Measurements from ENCODE around the gene ANXA8. TPM values are rescaled to one million over a fixed set of nuclear protein-coding genes. Genes with fewer than 3 reads are reported as not detected.
"Not testable (repeated sequence)": the region's sequence is repeated elsewhere in the genome, so short reads cannot be mapped to it uniquely, and the experiment has no call there.

The ANXA8 gene
- total RNA-seq, 1 donor from 2014 or later: not detected

DNA sequence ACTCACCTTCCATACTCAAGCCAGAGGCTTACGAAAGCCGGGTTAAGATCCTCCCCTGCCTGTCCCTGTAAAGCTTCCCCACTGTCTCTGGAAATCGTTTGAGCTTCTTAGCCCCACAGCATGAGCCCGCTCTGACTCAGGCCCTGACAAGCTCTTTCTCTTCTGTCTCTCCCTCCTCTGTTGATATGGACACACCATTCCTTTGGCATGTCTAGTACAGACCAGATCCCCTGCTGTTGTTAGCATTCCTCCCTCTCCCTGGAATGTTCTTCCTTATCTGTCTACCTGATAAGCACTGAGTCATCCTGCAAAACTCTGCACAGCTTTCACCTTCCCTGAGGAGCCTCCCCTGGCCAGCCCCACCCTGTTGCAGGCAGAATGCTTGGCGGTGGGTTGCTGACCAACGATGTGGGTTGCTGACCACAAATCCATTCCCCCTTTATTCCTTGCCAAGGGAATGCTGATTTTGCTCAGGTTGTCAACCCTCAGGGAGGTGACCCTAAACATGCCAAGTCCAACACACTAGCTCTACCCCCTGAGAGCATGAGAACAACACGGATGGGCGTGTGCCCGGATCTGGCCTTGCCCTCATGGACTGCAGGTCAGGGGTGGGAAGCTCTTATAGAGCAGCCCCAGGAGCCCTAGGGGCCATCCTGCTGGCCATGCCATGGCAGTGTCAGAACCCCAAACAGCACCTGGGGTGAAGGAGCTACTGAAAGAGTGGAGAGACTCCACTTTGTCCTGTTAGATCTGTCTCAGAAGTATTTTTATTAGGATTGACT is 21.1 kb downstream of the ANXA8 start:
- not testable (repeated sequence) for DNase-seq (ENCODE audit: low read depth in 2 of 2)

DNA sequence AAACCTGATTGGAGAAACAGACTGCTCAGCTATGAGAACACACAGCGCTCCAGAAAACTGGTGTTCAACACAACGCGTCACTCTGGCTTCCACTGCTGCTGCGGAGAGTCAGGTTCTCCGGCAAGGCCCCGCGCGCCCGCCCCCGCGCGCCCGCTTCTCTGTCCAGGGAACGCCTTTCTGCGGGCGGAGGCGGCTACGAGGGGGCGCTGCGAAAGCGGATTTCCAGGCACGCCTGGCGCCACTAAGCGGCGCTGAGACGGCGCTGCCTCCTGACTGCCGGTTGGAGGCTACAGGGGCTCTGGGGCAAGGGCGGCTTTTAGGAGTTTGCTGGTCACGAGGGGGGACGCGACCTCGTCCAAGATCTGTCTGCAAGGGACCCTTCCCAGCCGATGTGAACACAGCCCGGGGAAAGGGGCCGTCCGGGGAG is 22.6 kb downstream of the ANXA8 start:
- DNase-seq (ENCODE audit: low read depth in 2 of 2): peak; percentile 3 to 53

DNA sequence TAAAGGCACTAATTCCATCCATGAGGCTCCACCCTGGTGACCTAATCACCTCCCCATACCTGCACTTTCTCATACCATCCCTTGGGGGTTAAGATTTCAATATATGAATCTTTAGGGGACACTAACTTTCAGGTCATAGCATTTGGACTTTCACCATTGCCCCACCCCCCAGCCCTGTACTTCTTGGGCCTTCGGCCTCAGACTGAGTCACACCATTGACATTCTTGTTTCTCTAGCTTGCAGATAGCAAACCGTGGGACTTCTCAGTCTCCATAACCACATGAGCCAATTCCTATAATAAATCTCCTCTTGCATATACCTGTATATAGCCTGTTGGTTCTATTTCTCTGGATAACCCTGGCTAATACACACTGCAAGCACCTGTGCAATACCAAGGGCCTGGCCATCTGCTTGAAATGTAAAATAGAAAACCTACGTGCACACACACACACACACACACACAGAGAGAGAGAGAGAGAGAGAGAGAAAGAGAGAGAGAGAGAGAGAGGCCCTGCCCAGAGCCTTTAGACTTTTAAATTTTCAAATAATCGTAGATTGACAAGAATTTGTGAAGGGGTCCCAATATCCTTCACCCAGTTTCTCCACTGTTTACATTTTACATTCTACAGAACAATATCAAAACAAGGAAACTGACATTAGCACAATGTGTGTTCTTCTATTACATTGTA is 25.3 kb downstream of the ANXA8 start:
- no peak for DNase-seq (ENCODE audit: low read depth in 2 of 2)

DNA sequence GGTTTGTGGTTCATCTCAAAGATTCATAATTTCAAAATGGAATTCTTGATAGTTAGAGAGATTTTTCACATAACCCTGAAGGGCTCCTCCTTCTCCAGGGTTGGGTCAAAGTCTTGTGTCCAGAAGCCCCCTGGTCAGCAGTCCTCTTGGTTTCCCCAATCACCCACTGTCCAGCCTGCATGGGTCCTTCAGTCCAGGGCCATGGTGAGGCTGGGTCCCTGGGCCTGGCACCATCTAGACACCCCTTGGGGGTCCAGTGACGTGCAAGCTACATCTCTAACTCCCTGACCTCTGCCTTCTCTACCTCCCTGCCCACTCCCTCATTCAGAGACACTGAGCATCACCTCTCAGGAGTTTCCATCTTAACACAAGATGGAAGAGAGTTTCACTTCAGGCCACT is 26.1 kb downstream of the ANXA8 start:
- no peak for DNase-seq (ENCODE audit: low read depth in 2 of 2)

DNA sequence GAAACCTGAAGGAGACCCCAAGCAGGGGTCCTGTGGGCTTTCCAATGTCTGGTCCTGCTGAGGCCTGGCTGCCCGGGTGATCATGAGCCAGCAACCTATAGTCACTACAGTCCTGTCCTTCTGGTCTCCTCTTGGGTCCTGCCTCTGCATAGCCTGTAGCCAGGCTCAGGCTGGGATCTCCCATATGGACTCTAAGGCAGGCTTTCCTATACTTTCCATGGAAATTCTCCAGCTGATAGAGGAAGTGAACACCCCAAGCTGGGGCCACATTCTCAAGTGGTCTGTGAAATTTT is 26.4 kb downstream of the ANXA8 start:
- DNase-seq (ENCODE audit: low read depth in 2 of 2): no peak

DNA sequence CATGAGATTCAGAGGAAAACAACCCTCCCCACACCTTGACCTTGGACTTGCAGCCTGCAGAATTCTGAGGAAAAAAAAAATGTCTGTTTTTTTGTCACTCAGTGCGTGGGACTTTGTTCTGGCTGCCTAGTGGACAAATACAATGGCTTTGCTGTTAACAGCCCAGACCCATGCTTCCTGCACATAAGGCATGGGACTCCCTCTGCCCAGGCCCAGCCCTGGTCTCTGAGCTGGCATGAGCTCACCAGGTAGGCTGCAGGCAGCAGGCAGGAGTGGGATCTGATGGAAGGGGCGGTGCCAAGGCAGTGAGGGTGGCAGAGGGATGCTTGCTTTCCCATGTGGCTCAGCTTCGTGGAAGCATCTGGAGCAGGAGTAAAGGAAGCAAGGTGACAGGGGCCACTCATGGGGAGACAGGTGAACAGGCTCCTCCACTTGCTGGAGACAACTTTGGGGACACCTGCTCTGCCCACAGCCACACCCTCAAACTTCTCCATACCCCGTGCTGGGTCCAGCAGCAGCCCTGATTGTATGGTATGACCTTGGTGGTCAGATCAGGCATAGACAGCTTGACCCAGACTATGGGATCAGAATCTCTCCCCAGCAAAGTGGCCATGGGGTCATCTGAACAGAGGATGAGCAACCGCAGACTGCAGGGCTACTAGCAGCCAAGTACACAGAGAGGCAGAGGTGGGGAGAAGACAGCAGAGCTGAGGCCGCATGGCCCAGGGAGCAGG is 27.0 kb downstream of the ANXA8 start:
- no peak for DNase-seq (ENCODE audit: low read depth in 2 of 2)

DNA sequence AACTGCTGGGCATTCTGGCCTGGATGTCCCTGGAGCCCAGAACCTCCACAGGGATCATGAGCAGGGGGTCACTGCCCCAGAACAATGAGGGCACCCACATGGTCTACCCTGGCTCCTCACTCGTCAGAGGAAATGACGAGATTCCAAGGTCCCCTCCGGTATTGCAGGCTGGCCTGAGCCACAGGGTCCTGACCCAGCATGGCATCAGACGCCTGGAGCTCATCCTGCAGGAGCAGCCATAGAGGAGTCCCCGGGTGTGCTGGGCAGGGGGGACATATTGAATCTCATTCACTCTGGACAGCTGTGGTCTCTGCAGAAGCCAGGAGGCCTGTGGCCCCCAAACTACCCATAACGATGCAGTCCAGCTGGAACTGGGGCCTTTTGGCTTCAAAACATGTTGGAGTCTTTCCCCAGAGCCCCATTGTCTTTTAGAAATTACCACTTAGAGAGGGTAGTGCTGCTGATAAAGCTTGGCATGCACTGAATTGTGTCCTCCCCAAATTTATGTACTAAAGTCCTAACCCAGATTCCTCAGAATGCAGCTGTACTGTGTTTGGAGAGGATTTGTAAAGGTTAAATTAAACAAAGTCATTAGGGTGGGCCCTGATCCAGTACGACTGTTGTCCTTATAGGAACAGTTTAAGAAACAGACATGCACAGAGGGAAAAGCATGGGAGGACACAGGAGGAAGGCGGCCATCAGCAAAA is 27.7 kb downstream of the ANXA8 start:
- no peak for DNase-seq (ENCODE audit: low read depth in 2 of 2)

DNA sequence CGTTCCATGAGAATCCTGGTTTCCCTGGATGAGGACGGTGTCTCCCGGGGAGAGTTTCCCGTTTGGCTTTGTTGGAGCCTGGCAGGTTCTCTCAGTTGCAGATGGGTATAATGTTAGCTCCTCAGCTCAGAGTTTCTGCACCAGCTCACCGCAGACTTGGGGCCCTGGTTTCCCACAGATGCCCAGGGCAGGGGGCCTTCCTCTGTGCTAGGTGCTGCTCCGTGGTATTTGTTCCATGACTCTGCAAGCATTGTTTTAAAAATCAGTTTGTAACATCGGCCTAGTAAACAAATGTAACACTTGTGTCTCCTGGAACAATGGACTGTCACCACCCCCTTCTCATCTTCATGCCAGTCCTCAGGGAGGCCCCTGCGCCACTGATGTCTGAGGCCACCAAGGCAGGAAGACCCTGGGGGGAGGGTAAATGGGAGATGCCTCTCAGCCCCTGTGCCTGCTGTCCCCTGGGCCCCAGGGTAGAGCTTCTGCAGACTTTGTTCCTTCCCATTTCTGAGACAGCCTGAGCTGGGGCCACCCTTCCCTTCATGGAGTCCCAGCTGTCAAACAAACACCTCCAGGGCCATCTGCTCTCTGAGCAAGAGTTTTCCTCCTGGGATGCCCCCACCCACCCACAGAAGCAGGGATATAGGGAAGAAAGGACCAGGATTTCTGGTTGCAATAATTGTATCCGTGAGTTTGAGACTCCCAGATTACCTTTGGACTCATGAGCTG is 28.4 kb downstream of the ANXA8 start:
- DNase-seq (ENCODE audit: low read depth in 2 of 2): not testable (repeated sequence)

DNA sequence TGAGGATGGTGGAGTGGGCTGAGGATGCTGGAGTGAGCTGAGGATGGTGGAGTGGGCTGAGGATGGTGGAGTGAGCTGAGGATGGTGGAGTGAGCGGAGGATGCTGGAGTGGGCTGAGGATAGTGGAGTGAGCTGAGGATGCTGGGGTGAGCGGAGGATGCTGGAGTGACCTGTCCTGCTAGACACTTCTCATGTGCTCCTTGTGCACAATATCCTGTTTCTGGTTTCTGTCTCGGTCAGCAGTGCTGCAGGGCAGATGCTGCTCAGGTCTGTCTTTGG is 29.2 kb downstream of the ANXA8 start:
- DNase-seq (ENCODE audit: low read depth in 2 of 2): no peak

DNA sequence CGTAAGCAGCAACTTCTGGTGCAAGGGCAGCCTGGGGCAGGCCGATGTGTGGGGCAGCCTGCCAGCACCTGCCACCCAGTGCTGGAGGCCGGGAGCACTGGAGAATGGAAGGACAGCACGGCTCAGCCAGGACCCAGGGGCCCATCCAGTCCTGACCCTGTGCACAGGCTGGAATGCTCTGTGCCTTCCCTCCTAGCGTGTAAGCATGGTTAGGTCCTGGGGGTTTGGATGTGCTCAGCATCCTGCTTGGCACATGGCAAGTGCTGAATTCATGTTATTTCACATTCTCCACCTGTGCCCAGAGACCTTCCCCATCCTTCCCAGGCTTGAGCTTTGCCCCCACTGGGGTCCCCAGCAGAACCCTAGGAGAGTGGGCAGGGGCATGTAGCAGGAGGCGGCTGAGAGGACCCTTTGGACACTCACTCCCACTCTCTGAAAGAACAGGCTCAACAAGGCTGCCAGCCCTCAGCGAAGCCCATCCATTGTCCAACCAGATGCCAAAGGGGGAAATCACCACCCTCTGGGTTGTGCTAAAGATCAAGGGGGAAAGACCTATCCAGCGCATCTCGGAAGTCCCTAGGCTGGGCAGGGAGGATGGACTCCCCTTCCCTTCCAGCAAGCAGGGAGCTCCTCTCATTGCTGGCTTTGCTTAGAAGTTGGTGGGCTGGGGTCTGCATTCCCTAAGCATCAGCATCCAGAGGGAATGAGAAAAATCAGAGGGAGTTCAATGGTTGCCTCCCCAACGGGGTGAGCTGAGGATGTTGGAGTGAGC is 29.7 kb downstream of the ANXA8 start:
- DNase-seq (ENCODE audit: low read depth in 2 of 2): no peak

DNA sequence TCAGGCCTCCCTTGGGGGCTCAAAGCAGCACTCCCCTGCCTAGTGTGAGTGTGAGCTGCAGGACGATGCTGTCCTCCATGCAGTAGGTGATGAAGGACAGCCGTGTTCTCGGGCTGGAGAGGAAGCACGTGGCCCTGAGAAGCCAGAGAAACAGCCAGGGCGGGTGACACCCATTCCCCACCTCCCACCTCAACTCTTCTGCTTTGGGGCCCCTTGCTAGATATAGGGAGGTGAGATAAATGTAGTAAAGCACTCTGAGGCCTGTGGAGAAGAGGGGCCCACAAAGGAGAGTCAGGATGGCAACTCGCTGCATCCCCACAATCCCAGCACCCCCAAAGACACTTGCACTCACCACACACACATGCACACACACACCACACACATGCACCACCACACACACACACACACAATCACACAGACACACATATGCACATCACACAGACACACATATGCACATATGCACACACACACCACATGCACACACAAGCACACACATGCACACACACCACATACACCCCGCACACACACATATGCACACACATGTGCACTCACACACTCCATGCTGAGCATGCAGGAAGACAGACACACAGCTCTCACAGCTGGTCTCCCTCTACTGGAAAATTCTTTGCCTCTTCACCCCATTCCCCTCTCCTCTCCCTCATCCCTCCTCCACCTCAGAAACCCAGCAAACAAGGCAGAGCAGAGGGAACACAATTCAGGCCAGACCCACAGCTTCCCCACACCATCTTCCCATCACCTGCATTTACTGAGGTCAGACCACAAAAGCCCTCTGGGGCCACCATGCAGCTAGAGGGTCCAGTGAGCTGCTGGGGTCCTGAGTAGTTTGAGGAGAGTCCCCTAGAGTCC is 30.5 kb downstream of the ANXA8 start:
- no peak for DNase-seq (ENCODE audit: low read depth in 2 of 2)

DNA sequence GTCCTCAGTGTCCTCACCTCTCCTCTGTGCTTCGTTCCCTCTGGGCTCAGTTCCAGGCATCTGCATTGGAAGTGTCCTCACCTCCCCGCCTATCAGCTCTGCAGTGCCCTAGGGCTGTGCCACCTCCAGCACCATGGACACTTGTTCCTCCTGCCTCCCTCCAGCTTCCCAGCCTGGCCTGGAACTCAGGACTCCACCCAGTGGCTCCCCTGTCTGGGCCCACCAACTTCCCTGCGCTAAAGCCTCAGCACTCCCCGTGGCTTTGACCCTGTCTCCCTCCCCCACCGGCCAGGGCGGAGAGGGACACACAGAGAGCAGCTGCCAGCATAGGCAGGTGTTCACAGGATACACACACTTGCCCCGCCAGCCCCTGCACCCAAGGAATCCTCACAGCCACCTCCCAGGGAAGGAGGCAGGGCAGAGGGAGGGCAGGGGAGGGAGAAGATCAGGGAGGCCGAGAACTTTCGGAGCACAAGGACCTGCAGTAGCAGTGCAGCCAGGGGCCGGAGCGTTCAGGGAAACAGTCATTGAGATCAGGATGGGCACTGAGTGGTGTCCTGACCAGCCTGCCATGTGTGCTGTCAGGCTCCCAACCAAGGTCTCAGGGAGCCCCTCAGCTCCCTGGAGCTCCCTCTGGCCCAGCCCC is 31.3 kb downstream of the ANXA8 start:
- DNase-seq (ENCODE audit: low read depth in 2 of 2): no peak

DNA sequence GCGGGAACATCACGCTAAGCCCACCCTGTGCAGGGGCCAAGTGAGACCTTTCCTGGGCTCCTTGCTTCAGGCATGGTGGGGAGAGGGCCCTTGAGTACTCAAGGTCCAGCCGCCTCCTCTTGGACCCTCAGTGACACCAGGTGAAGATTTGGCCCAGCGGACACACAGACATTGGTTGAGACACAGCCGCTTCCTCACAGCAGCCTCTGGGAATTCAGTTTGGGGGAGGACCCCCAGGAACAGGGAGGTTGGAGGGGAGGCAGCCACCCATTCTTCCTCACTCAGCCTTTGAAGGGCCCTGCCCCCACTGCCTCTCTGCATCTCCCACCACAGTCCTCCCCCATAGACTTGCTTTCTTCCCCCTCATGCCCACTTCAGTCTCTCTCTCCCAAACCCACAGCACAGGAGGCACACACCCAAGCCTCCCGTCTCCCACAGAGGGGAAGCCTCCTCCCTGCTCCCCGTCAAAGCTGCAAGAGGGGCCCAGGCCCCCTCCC is 31.9 kb downstream of the ANXA8 start:
- DNase-seq (ENCODE audit: low read depth in 2 of 2): no peak

DNA sequence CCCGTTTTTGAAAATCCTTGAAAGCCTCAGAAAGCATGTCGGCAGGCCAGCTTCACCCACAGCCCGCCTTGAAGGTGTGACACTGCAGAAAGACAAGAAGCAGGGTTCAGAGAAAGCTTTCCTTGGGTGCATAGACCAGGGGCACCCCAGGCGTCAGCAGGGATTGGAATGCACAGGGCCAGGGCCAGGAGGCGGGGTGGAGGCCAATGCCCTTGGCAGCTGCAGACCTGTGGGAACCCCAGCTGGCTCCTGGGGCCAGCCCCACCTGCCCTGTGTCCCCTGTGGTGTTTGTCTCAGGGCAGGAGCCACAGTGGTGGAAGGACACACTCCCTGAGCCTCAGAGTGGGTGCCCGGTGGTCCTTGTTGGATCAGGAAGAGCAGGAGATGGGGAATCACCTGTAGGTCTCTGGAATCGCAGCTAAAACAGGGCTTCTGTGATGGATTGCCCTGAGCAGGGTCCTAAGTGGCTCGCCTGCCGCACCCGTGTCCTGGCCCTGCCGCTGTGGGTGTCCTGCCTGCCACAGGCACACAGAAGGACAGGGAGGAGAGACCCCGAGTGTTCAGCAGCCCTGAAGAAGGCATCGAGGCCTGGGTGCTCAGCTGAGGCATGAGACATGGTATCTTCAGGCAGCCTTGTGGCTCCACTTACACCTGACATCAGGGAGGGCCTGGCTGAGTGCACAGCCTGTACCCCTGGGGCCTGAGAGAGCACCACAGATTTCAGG is 32.5 kb downstream of the ANXA8 start:
- no peak for DNase-seq (ENCODE audit: low read depth in 2 of 2)

DNA sequence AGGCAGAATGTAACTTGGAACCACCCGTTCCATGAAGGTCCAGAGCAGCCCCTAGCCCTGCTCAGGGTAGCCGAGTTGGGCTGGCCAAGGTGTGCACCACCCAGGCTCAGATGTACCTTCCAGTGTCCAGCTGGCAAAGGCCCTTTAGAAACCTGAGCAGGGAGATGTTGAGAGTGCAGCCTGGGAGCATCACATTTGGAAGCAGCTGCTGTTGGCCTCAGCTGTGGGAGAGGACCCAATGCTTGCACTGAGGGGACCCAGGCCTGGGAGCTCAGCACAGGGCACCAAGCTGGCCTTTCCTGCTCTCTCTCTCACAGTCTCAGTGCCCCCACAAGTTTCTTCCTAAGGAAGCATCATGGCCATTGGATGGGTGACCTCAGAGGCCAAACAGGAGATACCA is 33.5 kb downstream of the ANXA8 start:
- DNase-seq (ENCODE audit: low read depth in 2 of 2): no peak

DNA sequence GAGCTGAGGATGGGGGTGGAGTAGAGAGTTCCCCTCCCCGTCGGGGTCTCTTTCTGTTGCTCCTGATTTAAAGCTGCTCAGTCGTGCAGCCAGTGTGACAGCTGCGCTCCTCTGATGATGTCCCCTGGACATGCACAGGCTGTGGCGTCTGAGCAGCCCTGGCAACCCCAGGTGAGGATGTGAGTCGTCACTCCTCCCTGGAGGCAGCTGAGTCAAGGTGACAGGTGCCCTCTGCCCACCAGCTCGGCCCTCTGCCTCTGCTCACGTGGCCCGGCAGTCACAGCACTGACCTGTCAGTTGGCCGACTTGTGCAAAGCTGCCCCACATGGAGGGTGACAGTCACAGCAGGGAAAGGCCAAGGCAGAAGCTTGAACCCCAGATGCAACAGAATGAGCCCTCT is 33.9 kb downstream of the ANXA8 start:
- no peak for DNase-seq (ENCODE audit: low read depth in 2 of 2)

DNA sequence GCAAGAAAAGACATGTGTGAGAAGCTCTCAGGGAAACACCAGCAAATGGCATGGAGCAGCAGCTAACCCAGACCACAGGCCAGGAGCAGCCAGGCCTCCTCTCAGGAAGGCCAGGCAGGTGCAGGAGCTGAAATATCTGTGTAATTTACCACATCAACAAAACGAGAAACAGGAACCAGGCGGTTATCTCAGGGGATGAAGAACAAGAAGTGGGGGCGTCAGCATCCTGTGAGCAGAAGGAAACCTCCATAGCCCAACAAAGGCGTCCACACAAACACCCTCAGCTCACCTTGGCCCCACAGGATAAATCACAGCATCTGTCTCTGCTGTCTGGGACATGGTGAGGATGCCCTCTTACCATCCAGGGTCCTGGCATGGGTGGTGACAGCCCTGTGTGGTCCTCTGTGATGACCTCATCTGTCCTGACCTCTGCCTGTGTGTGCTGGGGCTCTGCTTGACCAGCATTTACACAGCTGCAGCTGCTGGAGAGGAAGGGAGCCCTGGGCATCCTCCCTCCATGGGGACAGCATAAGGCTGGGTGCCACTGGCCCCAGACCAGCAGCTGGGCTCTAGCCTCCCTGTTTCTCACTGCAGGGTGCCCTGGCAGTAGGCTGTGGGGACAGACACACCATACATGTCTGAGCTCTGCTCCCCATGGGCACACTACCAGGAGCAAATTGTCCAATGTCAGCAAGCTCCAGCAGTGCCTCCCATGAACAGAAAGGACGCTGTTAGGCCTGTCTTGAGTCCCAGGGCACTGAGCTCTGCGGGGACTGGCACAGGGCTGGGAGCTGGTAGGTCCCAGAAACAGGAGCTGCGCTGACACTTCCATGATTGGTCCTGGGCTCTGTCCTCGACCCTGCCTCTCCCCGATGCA is 34.6 kb downstream of the ANXA8 start:
- no peak for DNase-seq (ENCODE audit: low read depth in 2 of 2)

DNA sequence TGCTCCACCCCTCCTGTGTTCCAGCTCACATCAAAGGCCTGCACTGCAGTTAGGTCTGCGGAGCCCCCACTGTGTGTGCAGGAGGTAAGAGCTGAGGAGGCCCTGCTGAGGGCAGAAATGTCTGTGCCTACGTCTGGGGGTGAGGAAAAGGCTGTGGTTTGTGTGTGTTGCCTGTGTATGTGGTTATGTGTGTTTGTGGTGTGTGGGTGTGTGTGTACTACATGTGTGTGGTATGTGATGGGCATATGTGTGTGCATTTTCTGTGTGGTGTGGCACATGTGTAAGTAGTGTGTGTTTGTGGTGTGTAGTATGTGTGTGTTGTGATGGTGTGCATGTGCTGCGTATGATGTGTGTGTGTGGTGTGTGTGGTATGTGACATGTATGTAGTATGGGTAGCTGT is 36.2 kb downstream of the ANXA8 start:
- DNase-seq (ENCODE audit: low read depth in 2 of 2): no peak

All from dermis microvascular lymphatic vessel endothelial cell (primary cell).